ENCODE data around the gene MRPL36.
"Not testable (repeated sequence)": the region's sequence is repeated elsewhere in the genome, so short reads cannot be mapped to it uniquely, and the experiment has no call there.

Gene MRPL36

GRCh38 chr5:1795506-1795905 is 4.1 kb downstream of the MRPL36 start:
- no peak for DNase-seq

- DNase-seq, result no peak
Observed at GRCh38 chr5:1794901-1795290, 4.7 kb downstream of the MRPL36 start.

- no peak for DNase-seq
Observed at GRCh38 chr5:1793966-1794900, 5.4 kb downstream of the MRPL36 start.

- no peak for DNase-seq
Observed at GRCh38 chr5:1793301-1793740, 6.3 kb downstream of the MRPL36 start.

- no peak for DNase-seq
Observed at GRCh38 chr5:1792842-1793266, 6.8 kb downstream of the MRPL36 start.

- no peak for DNase-seq
Observed at GRCh38 chr5:1791176-1791575, 8.5 kb downstream of the MRPL36 start.

- no peak for DNase-seq
Observed at GRCh38 chr5:1789834-1790471, 9.7 kb downstream of the MRPL36 start.

GRCh38 chr5:1789438-1789833 is 10.2 kb downstream of the MRPL36 start:
- not testable (repeated sequence) for DNase-seq

GRCh38 chr5:1788828-1789227 is 10.8 kb downstream of the MRPL36 start:
- DNase-seq, result no peak

GRCh38 chr5:1788200-1788599 is 11.4 kb downstream of the MRPL36 start:
- no peak for DNase-seq

- no peak for DNase-seq
Observed at GRCh38 chr5:1787472-1788047, 12.1 kb downstream of the MRPL36 start.

- DNase-seq, result no peak
Observed at GRCh38 chr5:1786621-1787471, 12.8 kb downstream of the MRPL36 start.

- DNase-seq, result no peak
Observed at GRCh38 chr5:1785984-1786383, 13.7 kb downstream of the MRPL36 start.

- no peak for DNase-seq
Observed at GRCh38 chr5:1785062-1785461, 14.6 kb downstream of the MRPL36 start.

GRCh38 chr5:1784197-1785050 is 15.2 kb downstream of the MRPL36 start:
- DNase-seq, result no peak

- DNase-seq, result no peak
Observed at GRCh38 chr5:1783216-1783554, 16.5 kb downstream of the MRPL36 start.

GRCh38 chr5:1782385-1783215 is 17.0 kb downstream of the MRPL36 start:
- no peak for DNase-seq

GRCh38 chr5:1781726-1782384 is 17.8 kb downstream of the MRPL36 start:
- no peak for DNase-seq

GRCh38 chr5:1781107-1781506 is 18.5 kb downstream of the MRPL36 start:
- no peak for DNase-seq

- DNase-seq, result no peak
Observed at GRCh38 chr5:1780614-1780930, 19.1 kb downstream of the MRPL36 start.

Measured in cortex of kidney (tissue), 1 donor.